ENCODE results near the gene SLMAP.

SLMAP gene

DNA sequence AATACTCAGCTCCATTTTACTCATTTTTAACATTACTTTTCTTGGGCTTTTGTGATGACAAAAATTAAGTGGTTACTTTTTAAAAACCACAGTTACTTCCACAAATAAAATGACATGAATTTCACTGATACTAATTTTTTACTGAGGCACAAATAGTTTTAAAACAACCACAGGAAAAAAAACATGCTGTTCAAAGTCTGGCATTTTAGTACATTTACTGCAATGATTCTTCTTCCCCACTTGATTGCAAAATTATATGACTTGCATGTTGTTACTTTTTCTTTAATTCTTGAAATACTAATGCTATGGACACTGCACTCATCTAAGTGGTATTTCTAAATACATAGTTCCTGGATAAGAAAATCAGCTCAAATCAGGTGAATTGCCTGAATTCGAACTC is 24.8 kb upstream of the SLMAP start:
- Histone ChIP-seq H3K4me1 (ENCODE audit: insufficient read depth, low read length) (no peaks in the 10 kb centered on the region), H3K27me3 (ENCODE audit: control insufficient read depth in 1 of 2, insufficient read depth in 2 of 2, low read length in 2 of 2) (no peaks in the 10 kb centered on the region), H3K27ac (ENCODE audit: low read depth, low read length) (no peak overlapping the region), H3K9ac (ENCODE audit: low read length) (no peak overlapping the region), H3K4me3 (ENCODE audit: low read depth in 1 of 2, low read length in 2 of 2) (no peak overlapping the region), H3K36me3 (ENCODE audit: insufficient read depth, low read length) (no peaks in the 10 kb centered on the region), H3K9me3 (ENCODE audit: low read length) (no peaks in the 10 kb centered on the region)

DNA sequence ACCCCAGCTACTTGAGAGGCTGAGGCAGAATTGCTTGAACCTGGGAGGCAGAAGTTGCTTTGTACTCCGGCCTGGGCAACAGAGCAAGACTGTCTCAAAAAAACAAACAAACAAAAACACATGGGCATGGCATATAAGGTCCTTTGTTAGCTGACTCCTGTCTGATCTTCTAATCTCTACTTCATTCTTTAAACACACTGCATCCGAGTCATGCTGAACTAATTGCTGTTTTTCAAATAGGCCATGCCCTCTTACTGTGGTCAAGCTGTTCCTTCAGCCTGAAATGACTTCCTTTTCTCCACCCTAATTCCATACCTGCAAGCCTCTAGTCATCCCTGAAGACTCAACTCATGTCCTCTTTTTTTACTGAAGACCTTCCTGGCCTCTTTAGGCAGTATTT is 22.3 kb upstream of the SLMAP start:
- H3K4me3 ChIP-seq (ENCODE audit: low read depth in 1 of 2, low read length in 2 of 2) = no peak overlapping the region
- H3K27me3 ChIP-seq (ENCODE audit: control insufficient read depth in 1 of 2, insufficient read depth in 2 of 2, low read length in 2 of 2) = no peaks in the 10 kb centered on the region
- no peaks in the 10 kb centered on the region for H3K36me3 ChIP-seq (ENCODE audit: insufficient read depth, low read length)
- no peak overlapping the region for H3K27ac ChIP-seq (ENCODE audit: low read depth, low read length)
- H3K4me1 ChIP-seq (ENCODE audit: insufficient read depth, low read length) = peaks cover 17% of the 10 kb centered on the region
- H3K9ac ChIP-seq (ENCODE audit: low read length) = no peak overlapping the region
- H3K9me3 ChIP-seq (ENCODE audit: low read length) = no peaks in the 10 kb centered on the region

DNA sequence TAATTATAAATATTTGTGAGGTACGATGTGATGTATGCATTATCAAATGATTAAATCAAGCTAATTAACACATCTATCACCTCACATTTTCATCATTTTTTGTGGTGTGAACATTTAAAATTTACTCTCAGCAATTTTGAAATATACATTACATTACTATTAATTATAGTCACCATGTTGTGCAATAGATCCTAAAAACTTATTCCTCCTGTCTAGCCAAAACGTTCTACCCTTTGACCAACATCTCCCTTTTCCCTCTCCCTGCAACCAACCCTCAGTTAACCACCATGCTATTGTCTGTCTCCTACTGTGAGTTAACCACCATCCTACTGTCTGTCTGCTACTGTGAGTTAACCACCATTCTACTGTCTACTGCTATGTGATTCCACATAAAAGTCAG is 20.7 kb upstream of the SLMAP start:
- Histone ChIP-seq H3K36me3 (ENCODE audit: insufficient read depth, low read length) (no peaks in the 10 kb centered on the region), H3K4me3 (ENCODE audit: low read depth in 1 of 2, low read length in 2 of 2) (no peak overlapping the region), H3K9ac (ENCODE audit: low read length) (no peak overlapping the region), H3K4me1 (ENCODE audit: insufficient read depth, low read length) (peaks cover 18% of the 10 kb centered on the region), H3K27me3 (ENCODE audit: control insufficient read depth in 1 of 2, insufficient read depth in 2 of 2, low read length in 2 of 2) (no peaks in the 10 kb centered on the region), H3K27ac (ENCODE audit: low read depth, low read length) (no peak overlapping the region), H3K9me3 (ENCODE audit: low read length) (no peaks in the 10 kb centered on the region)

DNA sequence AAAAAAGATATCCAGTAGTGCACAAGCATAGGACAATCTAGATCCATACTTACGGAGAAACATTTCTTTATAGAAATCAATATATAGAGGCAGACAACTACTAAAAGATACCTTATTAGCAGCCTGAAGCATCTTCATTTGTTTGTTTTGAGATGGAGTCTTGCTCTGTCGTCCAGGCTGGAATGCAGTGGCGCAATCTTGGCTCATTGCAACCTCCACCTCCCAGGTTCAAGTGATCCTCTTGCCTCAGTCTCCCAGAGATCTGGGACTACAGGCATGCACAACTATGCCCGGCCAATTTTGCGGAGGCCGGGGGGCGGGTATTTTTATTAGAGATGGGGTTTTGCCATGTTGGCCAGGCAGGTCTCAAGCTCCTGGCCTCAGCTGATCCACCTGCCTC is 18.3 kb upstream of the SLMAP start:
- peaks cover 18% of the 10 kb centered on the region for H3K4me1 ChIP-seq (ENCODE audit: insufficient read depth, low read length)
- H3K27me3 ChIP-seq (ENCODE audit: control insufficient read depth in 1 of 2, insufficient read depth in 2 of 2, low read length in 2 of 2) = no peaks in the 10 kb centered on the region
- H3K27ac ChIP-seq (ENCODE audit: low read depth, low read length) = no peak overlapping the region
- no peak overlapping the region for H3K9ac ChIP-seq (ENCODE audit: low read length)
- no peaks in the 10 kb centered on the region for H3K9me3 ChIP-seq (ENCODE audit: low read length)
- no peaks in the 10 kb centered on the region for H3K36me3 ChIP-seq (ENCODE audit: insufficient read depth, low read length)
- H3K4me3 ChIP-seq (ENCODE audit: low read depth in 1 of 2, low read length in 2 of 2) = no peak overlapping the region

DNA sequence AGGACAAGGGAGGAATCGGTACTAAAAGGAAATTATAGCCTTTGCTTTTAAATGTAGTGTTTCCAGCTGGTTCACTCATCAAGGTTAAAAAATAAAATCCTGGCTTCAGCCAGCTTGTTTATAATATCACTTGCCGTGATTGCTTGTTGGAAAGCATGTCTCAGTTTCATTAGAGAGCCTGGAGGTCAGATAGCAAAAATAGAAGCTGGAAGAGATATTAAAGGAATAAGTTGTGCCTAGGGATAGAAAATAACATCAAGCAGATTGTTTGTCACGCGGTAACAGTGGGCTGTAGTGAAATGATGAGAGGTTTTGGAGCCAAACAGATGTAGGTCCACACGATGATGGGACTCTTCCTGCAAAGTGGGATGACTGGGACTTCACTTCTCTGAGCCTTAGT is 17.7 kb upstream of the SLMAP start:
- H3K9me3 ChIP-seq (ENCODE audit: low read length) = no peaks in the 10 kb centered on the region
- H3K27me3 ChIP-seq (ENCODE audit: control insufficient read depth in 1 of 2, insufficient read depth in 2 of 2, low read length in 2 of 2) = no peaks in the 10 kb centered on the region
- no peak overlapping the region for H3K4me3 ChIP-seq (ENCODE audit: low read depth in 1 of 2, low read length in 2 of 2)
- no peak overlapping the region for H3K9ac ChIP-seq (ENCODE audit: low read length)
- no peaks in the 10 kb centered on the region for H3K36me3 ChIP-seq (ENCODE audit: insufficient read depth, low read length)
- no peak overlapping the region for H3K27ac ChIP-seq (ENCODE audit: low read depth, low read length)
- H3K4me1 ChIP-seq (ENCODE audit: insufficient read depth, low read length) = peaks cover 18% of the 10 kb centered on the region

DNA sequence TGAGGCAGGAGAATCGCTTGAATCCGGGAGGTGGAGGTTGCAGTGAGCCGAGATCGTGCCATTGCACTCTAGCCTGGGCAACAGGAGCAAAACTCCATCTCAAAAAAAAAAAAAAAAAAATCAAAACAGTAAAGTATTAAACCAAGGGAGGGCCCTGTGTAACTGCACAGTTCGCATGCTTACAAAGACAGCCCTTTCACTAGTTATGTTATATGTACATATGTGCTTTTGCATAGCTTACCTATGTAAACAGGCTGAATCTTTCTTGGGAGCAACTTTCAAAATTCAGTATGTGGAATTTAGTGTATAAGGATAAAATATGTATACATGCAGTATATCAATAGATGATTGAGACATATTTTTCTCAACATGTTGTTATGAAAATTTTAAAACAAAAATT is 16.1 kb upstream of the SLMAP start:
- no peaks in the 10 kb centered on the region for H3K36me3 ChIP-seq (ENCODE audit: insufficient read depth, low read length)
- peaks cover 18% of the 10 kb centered on the region for H3K4me1 ChIP-seq (ENCODE audit: insufficient read depth, low read length)
- no peak overlapping the region for H3K4me3 ChIP-seq (ENCODE audit: low read depth in 1 of 2, low read length in 2 of 2)
- H3K9me3 ChIP-seq (ENCODE audit: low read length) = no peaks in the 10 kb centered on the region
- H3K9ac ChIP-seq (ENCODE audit: low read length) = no peak overlapping the region
- no peaks in the 10 kb centered on the region for H3K27me3 ChIP-seq (ENCODE audit: control insufficient read depth in 1 of 2, insufficient read depth in 2 of 2, low read length in 2 of 2)
- no peak overlapping the region for H3K27ac ChIP-seq (ENCODE audit: low read depth, low read length)

DNA sequence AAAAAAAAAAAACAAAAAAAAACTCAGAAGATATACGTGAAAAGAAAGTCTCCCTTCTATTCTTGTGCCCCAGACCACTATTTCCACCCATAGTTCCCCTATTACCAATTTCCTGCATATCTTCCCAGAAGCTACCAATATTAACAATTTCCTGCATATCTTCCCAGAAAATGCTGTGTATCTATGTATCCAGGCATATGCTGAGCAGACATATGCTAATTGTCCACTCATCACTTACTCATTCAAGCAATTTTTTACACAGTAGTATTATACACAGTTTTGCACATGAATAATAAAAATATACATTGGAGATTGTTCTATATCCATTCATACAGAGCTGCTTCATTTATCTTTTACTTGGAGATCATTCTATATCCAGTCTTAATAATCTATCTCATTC is 12.6 kb upstream of the SLMAP start:
- Histone ChIP-seq H3K9me3 (ENCODE audit: low read length) (no peaks in the 10 kb centered on the region), H3K27me3 (ENCODE audit: control insufficient read depth in 1 of 2, insufficient read depth in 2 of 2, low read length in 2 of 2) (no peaks in the 10 kb centered on the region), H3K4me3 (ENCODE audit: low read depth in 1 of 2, low read length in 2 of 2) (no peak overlapping the region), H3K4me1 (ENCODE audit: insufficient read depth, low read length) (peaks cover 3% of the 10 kb centered on the region), H3K27ac (ENCODE audit: low read depth, low read length) (no peak overlapping the region), H3K9ac (ENCODE audit: low read length) (no peak overlapping the region), H3K36me3 (ENCODE audit: insufficient read depth, low read length) (no peaks in the 10 kb centered on the region)

DNA sequence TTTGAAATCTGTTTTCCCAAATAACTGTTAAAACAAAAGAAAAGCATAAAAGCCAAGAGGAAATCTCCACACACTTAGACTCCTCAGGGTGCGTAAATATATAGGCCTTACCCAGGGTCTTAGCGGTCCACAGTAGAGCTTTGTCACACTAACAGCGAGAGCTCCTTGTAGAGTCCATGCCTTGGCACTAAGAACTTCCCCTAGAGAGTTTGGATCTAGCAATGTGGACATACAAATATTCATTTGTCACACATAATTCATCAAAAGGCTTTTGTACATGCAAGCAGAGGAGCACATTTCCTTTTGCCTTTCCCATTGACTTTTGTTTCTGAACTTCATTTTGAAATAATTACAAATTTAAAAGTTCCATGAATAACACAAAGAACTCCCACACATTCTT is 11.0 kb upstream of the SLMAP start:
- H3K9ac ChIP-seq (ENCODE audit: low read length) = no peak overlapping the region
- H3K9me3 ChIP-seq (ENCODE audit: low read length) = no peaks in the 10 kb centered on the region
- no peak overlapping the region for H3K27ac ChIP-seq (ENCODE audit: low read depth, low read length)
- no peaks in the 10 kb centered on the region for H3K4me1 ChIP-seq (ENCODE audit: insufficient read depth, low read length)
- no peak overlapping the region for H3K4me3 ChIP-seq (ENCODE audit: low read depth in 1 of 2, low read length in 2 of 2)
- H3K27me3 ChIP-seq (ENCODE audit: control insufficient read depth in 1 of 2, insufficient read depth in 2 of 2, low read length in 2 of 2) = no peaks in the 10 kb centered on the region
- H3K36me3 ChIP-seq (ENCODE audit: insufficient read depth, low read length) = no peaks in the 10 kb centered on the region

DNA sequence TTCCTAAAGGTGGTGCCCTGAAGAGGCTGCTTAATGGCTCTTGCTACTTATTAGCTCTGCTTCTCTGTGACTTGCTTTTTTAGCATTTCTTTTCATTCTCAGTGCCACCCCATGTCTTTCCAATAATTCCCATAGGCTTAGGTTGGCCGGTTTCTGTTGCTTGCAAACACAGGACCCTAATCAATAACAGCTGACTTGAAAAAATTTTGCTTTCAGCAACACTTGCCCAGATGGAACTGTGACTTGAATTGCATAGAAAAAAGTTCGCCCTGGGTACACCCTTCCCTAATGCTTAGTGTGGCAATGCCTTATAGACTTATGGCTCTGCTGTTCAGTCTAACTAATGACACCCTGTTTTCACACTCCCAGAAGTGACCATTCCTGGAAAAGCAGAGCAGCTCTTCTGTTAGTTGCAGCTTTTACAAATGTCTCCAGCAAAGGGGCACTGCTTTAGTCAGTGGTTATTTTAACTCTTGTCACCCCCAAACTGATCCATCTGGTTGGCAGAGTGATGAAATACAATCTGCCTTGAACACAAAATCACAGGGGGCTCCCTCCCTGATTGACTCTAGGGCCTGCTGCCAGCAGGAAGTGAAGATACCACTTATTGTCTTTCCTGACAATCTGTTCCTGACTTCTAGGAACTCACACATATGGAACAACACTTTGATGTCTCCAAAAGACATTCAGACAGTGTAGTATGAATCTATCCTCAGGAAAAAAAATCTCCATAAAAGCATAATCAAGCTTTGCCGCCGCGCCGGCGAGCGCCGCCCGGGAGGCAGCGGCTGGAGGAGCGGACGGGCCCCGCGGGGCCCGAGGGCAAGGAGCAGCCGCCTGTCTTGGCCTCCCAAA is 9.7 kb upstream of the SLMAP start:
- no peaks in the 10 kb centered on the region for H3K36me3 ChIP-seq (ENCODE audit: insufficient read depth, low read length)
- no peaks in the 10 kb centered on the region for H3K9me3 ChIP-seq (ENCODE audit: low read length)
- H3K9ac ChIP-seq (ENCODE audit: low read length) = no peak overlapping the region
- no peak overlapping the region for H3K4me3 ChIP-seq (ENCODE audit: low read depth in 1 of 2, low read length in 2 of 2)
- H3K27ac ChIP-seq (ENCODE audit: low read depth, low read length) = no peak overlapping the region
- H3K4me1 ChIP-seq (ENCODE audit: insufficient read depth, low read length) = no peaks in the 10 kb centered on the region
- H3K27me3 ChIP-seq (ENCODE audit: control insufficient read depth in 1 of 2, insufficient read depth in 2 of 2, low read length in 2 of 2) = no peaks in the 10 kb centered on the region

DNA sequence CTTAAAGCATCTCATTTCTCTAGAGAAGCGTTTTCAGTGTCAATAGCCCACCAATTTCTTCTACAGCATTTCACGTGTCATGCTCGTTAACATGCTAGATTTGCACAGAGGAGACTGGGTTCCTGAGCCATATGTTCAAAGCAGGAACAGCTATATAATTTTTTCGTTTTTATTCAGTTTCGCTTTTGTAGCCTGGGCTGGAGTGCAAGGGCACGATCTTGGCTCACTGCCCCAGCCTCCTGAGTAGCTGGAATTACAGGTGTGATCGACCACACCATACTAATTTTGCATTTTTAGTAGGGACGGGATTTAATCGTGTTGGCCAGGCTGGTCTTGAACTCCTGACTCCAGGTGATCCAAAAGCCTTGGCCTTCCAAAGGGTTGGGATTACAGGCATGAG is 6.6 kb upstream of the SLMAP start:
- no peak overlapping the region for H3K4me3 ChIP-seq (ENCODE audit: low read depth in 1 of 2, low read length in 2 of 2)

DNA sequence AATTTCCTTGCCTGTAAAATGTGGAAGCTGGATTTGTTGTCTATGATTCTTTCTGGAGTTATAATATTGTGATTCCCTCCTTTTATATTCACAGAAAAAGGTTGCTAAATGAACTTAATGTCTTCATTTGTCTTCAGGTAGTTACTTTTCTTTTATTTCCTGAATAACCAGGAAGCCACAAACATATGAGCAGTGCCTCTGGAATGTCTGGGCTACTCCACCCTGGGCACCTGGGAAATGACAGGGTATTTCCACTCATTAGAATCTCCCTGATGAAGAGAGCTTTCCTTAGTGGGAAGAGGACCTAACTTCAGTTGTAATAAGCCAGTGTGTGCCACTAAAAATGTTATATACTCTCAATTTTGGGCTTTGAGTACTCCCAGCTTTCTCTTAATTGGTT is 3.8 kb upstream of the SLMAP start:
- H3K4me3 ChIP-seq (ENCODE audit: low read depth in 1 of 2, low read length in 2 of 2) = no peak overlapping the region

More for the DNA sequence above, 6.6 kb upstream of the SLMAP start:
- no peaks in the 10 kb centered on the region for H3K4me1 ChIP-seq (ENCODE audit: insufficient read depth, low read length)
- no peak overlapping the region for H3K27ac ChIP-seq (ENCODE audit: low read depth, low read length)
- H3K27me3 ChIP-seq (ENCODE audit: control insufficient read depth in 1 of 2, insufficient read depth in 2 of 2, low read length in 2 of 2) = no peaks in the 10 kb centered on the region
- H3K9me3 ChIP-seq (ENCODE audit: low read length) = no peaks in the 10 kb centered on the region
- no peaks in the 10 kb centered on the region for H3K36me3 ChIP-seq (ENCODE audit: insufficient read depth, low read length)
- H3K9ac ChIP-seq (ENCODE audit: low read length) = no peak overlapping the region

DNA sequence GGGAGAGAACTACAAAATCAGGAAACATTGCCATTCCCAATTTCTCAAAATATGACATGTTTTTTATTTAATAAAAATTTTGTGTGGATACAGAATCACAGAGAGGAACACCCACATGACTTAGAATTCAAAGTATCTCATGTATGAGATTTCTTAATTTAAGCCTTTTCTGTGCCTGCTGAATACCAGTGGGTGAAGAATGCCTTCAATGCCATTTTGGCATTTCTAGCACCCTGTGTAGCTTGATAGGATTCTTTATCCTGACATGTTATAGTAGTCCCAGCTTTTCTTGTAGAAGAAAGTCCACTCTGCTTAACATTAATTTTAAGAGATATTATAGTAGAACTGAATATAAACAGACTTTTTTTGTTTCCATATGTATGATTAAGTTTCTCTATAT is 3.1 kb upstream of the SLMAP start:
- Histone ChIP-seq H3K9me3 (ENCODE audit: low read length) (no peaks in the 10 kb centered on the region), H3K27me3 (ENCODE audit: control insufficient read depth in 1 of 2, insufficient read depth in 2 of 2, low read length in 2 of 2) (no peaks in the 10 kb centered on the region), H3K4me1 (ENCODE audit: insufficient read depth, low read length) (peaks cover 10% of the 10 kb centered on the region), H3K9ac (ENCODE audit: low read length) (no peak overlapping the region), H3K27ac (ENCODE audit: low read depth, low read length) (no peak overlapping the region), H3K4me3 (ENCODE audit: low read depth in 1 of 2, low read length in 2 of 2) (no peak overlapping the region), H3K36me3 (ENCODE audit: insufficient read depth, low read length) (no peaks in the 10 kb centered on the region)

More for the DNA sequence above, 3.8 kb upstream of the SLMAP start:
- H3K9ac ChIP-seq (ENCODE audit: low read length) = no peak overlapping the region
- H3K27me3 ChIP-seq (ENCODE audit: control insufficient read depth in 1 of 2, insufficient read depth in 2 of 2, low read length in 2 of 2) = no peaks in the 10 kb centered on the region
- H3K9me3 ChIP-seq (ENCODE audit: low read length) = no peaks in the 10 kb centered on the region
- no peak overlapping the region for H3K27ac ChIP-seq (ENCODE audit: low read depth, low read length)
- H3K4me1 ChIP-seq (ENCODE audit: insufficient read depth, low read length) = peaks cover 3% of the 10 kb centered on the region
- no peaks in the 10 kb centered on the region for H3K36me3 ChIP-seq (ENCODE audit: insufficient read depth, low read length)
